IPS DF 6.9 (cell line): ENCODE measurements around the gene DYTN.

ENCODE experiments used
- DNase-seq: peaks from one replicate; pipeline ENCODE4 v3.0.0-alpha.2; 2013; ENCODE audit warnings: low read depth, low spot score
- H3K27ac ChIP-seq: one replicate; pipeline ENCODE4 v1.5.1; 2013; ENCODE audit warnings: low read length, control low read depth
- H3K27me3 ChIP-seq: 2 replicates; pipeline ENCODE4 v1.6.1; 2013; ENCODE audit warnings: mild to moderate bottlenecking, low read length; ENCODE audit not compliant: control insufficient read depth, insufficient read depth
- H3K36me3 ChIP-seq: 2 replicates; pipeline ENCODE4 v1.6.1; 2013; ENCODE audit warnings: low read length; ENCODE audit not compliant: control insufficient read depth, insufficient read depth
- H3K4me1 ChIP-seq: 2 replicates; pipeline ENCODE4 v1.6.1; 2013; ENCODE audit warnings: low read length; ENCODE audit not compliant: control insufficient read depth, insufficient read depth
- H3K4me3 ChIP-seq: 2 replicates; pipeline ENCODE4 v1.5.1; 2013; ENCODE audit warnings: mild to moderate bottlenecking, low read length
- H3K9me3 ChIP-seq: 2 replicates; pipeline ENCODE4 v1.6.1; 2013; ENCODE audit warnings: low read length, inconsistent platforms; ENCODE audit not compliant: control insufficient read depth, insufficient read depth
- whole genome bisulfite sequencing: extraction: QIAGEN DNeasy Blood & Tissue Kit; methylation state at CpG from one replicate; pipeline ENCODE4 v1.1.7; 2013; ENCODE audit warnings: mixed read lengths, missing lambda C conversion rate; ENCODE audit not compliant: insufficient read length, insufficient coverage; 5-methylcytosine and 5-hydroxymethylcytosine counted together

Gene DYTN

DNA sequence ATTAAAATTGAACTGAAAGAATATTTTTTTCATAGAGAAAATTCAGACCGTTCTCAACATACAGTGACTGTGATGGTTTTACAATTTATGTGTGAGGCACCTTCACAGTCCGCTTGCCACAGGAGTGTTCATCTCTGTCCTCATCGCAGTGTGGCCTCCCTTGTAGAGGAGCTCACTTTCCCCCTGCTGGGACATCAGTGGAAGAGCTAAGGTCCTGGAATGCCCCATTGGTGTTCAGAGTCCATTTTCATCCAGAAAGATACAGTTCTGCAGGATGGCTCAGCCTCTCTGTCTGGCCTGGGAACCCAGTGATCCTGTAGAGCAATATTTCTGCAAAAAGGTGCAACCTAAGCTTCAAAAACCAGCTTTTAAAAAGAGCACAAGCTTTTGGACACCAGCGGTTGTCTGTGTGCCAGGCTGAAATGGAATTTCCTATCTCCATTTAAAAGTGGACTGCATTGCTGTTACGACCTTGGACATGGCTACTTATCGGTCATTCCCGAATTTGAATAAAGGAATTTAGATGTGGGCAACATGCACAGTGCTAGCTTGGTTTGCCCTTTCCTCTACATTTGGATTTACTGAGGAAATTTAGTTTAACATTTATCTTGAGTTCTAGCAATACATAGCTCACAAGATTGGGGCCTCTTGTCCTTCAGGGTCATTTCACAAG is 102.6 kb downstream of the DYTN start:
- WGBS, result no CpG with 5 or more reads among the region's 7 CpGs
- H3K27ac ChIP-seq, result no peak overlapping the region

DNA sequence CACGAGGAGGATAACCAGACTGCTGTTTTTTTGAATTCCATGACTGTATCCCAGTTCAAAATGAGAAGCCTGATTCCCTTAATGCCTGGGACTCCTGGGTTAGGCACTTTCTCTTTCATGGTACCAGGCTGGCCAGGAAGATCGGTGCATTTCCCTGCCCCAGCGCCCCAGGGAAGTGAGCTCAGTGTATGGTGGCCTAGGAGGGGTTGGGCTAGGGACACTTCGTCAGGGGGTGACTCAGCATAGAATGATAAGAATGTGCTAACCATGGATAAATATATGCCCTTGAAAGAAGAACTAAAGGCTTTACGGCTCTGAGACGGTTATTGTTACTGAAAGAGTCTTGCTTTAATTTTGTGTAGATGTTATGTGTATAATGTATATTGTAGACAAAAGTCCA is 103.4 kb downstream of the DYTN start:
- Histone ChIP-seq H3K9me3 (no peaks in the 10 kb centered on the region), H3K4me3 (no peak overlapping the region), H3K4me1 (no peaks in the 10 kb centered on the region), H3K27ac (no peak overlapping the region), H3K27me3 (no peaks in the 10 kb centered on the region), H3K36me3 (no peaks in the 10 kb centered on the region)
- no peak for DNase-seq
- 100% methylated on average over 1 of the region's 6 CpGs for WGBS

More for the DNA sequence above, 102.6 kb downstream of the DYTN start:
- H3K9me3 ChIP-seq, result no peaks in the 10 kb centered on the region
- DNase-seq, result no peak
- no peaks in the 10 kb centered on the region for H3K27me3 ChIP-seq
- no peaks in the 10 kb centered on the region for H3K36me3 ChIP-seq
- no peak overlapping the region for H3K4me3 ChIP-seq
- no peaks in the 10 kb centered on the region for H3K4me1 ChIP-seq

DNA sequence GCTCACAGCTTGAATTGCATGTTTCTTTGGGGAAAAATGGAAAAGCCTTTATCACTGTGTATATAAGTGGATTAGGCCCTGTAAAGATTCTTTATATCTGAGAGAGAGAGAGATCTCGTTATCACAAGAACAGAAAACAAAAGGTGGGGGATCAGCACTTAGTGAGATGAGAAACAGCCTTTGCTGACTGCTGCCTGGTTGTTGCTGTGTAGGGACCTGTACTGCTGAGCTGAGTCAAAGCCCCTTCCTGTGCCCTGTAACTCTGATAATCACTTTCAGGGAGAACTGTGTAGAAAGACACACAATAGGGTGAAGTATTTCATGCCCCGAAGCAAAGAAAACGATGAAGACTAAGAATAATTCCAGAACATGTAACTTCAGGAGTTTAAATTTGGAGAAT is 106.5 kb downstream of the DYTN start:
- H3K4me1 ChIP-seq, result no peaks in the 10 kb centered on the region
- no CpG with 5 or more reads among the region's 3 CpGs for WGBS
- no peak for DNase-seq
- no peak overlapping the region for H3K4me3 ChIP-seq
- H3K9me3 ChIP-seq, result no peaks in the 10 kb centered on the region
- no peaks in the 10 kb centered on the region for H3K27me3 ChIP-seq
- H3K27ac ChIP-seq, result no peak overlapping the region
- no peaks in the 10 kb centered on the region for H3K36me3 ChIP-seq

DNA sequence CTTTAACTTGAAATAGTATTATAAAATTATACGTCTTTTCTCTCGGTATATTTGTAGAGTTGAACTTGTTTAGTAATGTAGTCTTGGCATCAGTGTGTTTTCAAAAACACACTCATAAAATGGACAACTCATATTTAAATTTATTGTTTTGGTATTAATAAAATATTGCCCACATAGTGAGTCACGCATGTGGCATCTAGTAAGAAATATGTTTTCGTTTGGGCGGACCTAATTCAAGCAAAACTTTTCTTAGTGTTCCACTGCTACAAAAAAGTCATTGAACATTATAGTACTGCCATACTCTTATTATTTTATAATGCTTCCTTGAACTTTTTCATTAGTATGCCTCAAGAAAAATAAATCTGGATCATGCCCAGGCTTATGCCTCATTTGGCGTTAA is 107.0 kb downstream of the DYTN start:
- H3K4me1 ChIP-seq, result no peaks in the 10 kb centered on the region
- DNase-seq, result no peak
- WGBS, result no CpG with 5 or more reads among the region's 6 CpGs
- no peak overlapping the region for H3K27ac ChIP-seq
- H3K9me3 ChIP-seq, result no peaks in the 10 kb centered on the region
- no peaks in the 10 kb centered on the region for H3K27me3 ChIP-seq
- H3K36me3 ChIP-seq, result no peaks in the 10 kb centered on the region
- no peak overlapping the region for H3K4me3 ChIP-seq

DNA sequence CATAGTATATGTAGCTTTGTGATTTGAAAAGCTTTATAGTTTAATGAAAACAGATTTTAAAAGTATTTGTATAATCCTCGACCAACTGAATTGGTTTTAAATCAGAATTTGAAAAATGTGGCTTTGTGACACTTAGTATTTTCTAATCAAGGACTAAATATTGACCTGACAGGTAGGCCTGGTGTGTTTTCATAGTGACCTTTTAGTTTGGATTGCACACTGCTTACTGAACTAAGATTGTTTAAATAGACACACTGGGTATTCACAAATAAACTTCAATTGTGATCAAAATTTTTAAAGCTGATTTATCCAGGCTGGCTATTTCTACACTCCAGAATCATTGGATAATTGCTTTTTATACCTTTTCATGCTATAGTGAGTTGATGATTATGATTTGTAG is 107.7 kb downstream of the DYTN start:
- H3K9me3 ChIP-seq, result no peaks in the 10 kb centered on the region
- H3K27ac ChIP-seq, result no peak overlapping the region
- no peaks in the 10 kb centered on the region for H3K36me3 ChIP-seq
- H3K4me1 ChIP-seq, result no peaks in the 10 kb centered on the region
- DNase-seq, result no peak
- no peaks in the 10 kb centered on the region for H3K27me3 ChIP-seq
- H3K4me3 ChIP-seq, result no peak overlapping the region
- no CpG with 5 or more reads among the region's 1 CpG for WGBS

DNA sequence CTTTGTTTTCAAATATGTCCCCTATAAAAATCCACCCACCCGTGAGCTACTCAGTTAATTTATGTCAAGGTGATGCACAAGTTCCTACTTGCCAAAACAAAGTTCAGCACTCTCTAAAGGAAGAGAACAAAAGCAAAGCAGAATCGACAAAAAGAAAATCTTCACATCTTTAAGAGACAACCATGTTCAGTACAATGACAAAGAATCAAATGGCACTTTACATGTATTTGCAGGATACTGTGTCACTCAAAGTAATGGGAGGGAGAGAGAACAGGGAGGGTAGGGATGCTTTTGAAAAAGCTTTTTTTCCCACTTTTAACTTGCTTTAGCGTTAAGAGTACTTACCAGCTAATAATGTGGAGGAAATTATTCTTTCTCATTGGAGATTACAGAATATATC is 115.0 kb downstream of the DYTN start:
- Histone ChIP-seq H3K27me3 (no peaks in the 10 kb centered on the region), H3K4me1 (no peaks in the 10 kb centered on the region), H3K27ac (no peak overlapping the region), H3K36me3 (no peaks in the 10 kb centered on the region), H3K9me3 (no peaks in the 10 kb centered on the region), H3K4me3 (no peak overlapping the region)
- no peak for DNase-seq
- no CpG with 5 or more reads among the region's 3 CpGs for WGBS
